Osteocyte (in vitro differentiated cells): ENCODE measurements around the gene POFUT2. TPM values are rescaled to one million over a fixed set of nuclear protein-coding genes. Genes with fewer than 3 reads are reported as not detected.

ENCODE experiments used
- DNase-seq: peaks from one replicate; pipeline ENCODE4 v3.0.0; 2021; ENCODE audit warnings: mixed read lengths; ENCODE audit not compliant: unreplicated experiment; ENCODE audit errors: extremely low spot score
- H3K27ac Mint-ChIP-seq: one replicate; pipeline ENCODE4 v1.8.0; 2021; ENCODE audit warnings: mild to moderate bottlenecking, mixed read lengths; ENCODE audit not compliant: unreplicated experiment
- H3K27me3 Mint-ChIP-seq: one replicate; pipeline ENCODE4 v1.8.0; 2021; ENCODE audit warnings: mixed read lengths; ENCODE audit not compliant: unreplicated experiment
- H3K36me3 Mint-ChIP-seq: one replicate; pipeline ENCODE4 v1.8.0; 2021; ENCODE audit warnings: mixed read lengths; ENCODE audit not compliant: unreplicated experiment
- H3K4me1 Mint-ChIP-seq: one replicate; pipeline ENCODE4 v1.8.0; 2021; ENCODE audit warnings: mixed read lengths; ENCODE audit not compliant: unreplicated experiment
- H3K4me3 Mint-ChIP-seq: one replicate; pipeline ENCODE4 v1.8.0; 2021; ENCODE audit warnings: mild to moderate bottlenecking, moderate library complexity, mixed read lengths; ENCODE audit not compliant: unreplicated experiment
- H3K9me3 Mint-ChIP-seq: one replicate; pipeline ENCODE4 v1.8.0; 2021; ENCODE audit warnings: mixed read lengths; ENCODE audit not compliant: unreplicated experiment
- total RNA-seq: library from RNA; stranded (reverse); gene quantifications from 2 replicates; pipeline ENCODE4 v1.2.1, GENCODE V29; 2021
- TF ChIP-seq, protein P1 (sequence below): fragments of 200-600 bp; sonication (generic); IDR thresholded peaks from 2 replicates; pipeline ENCODE4 v1.5.0; 2021; ENCODE audit warnings: antibody characterized with exemption, mild to moderate bottlenecking, moderate library complexity

POFUT2 gene
- total RNA-seq, 1 donor from 2014 or later: 62.7 TPM

DNA sequence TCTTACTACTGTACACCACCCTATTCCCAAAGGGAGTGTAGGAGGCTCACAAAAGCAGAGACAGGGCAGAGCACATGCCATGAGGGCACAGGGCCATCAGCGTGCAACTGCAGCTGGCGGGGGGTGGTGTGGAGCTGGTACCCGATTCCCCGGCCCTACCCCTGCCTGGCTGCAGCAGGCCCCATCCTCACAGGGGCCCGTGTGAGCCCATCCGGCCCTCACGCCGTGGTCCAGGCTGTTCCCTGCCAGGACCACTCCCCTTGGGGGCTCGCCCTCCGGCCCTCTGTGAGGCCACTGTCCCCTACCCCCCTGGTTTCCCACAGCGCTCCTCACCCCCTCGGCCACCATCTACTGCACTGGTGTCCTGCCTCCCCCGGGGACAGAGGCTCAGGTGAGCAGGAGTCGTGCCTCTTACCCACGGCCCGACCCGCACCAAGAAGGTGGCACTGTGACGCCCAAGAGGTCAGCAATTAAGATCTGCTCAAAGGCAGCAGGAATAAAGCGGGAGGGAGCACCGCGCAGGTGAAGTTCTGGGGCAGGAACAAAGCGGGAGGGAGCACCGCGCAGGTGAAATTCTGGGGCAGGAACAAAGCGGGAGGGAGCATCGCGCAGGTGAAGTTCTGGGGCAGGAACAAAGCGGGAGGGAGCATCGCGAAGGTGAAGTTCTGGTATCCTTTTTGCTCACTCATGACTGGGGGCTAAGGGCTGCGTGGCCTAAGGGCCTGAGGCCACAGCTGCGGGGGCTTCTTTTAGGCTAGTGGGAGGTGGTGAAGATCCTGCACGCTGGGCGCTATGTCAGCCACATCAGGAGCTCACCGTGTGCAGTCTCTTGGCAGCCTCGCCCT lies 3.9 kb downstream of the POFUT2 start:
- Mint-ChIP-seq H3K4me1 (peaks cover 15% of the 10 kb centered on the region), H3K27me3 (no peaks in the 10 kb centered on the region), H3K9me3 (no peaks in the 10 kb centered on the region), H3K27ac (no peak overlapping the region), H3K36me3 (peaks cover 31% of the 10 kb centered on the region), H3K4me3 (no peak overlapping the region)
- TF ChIP-seq, protein P1, sequence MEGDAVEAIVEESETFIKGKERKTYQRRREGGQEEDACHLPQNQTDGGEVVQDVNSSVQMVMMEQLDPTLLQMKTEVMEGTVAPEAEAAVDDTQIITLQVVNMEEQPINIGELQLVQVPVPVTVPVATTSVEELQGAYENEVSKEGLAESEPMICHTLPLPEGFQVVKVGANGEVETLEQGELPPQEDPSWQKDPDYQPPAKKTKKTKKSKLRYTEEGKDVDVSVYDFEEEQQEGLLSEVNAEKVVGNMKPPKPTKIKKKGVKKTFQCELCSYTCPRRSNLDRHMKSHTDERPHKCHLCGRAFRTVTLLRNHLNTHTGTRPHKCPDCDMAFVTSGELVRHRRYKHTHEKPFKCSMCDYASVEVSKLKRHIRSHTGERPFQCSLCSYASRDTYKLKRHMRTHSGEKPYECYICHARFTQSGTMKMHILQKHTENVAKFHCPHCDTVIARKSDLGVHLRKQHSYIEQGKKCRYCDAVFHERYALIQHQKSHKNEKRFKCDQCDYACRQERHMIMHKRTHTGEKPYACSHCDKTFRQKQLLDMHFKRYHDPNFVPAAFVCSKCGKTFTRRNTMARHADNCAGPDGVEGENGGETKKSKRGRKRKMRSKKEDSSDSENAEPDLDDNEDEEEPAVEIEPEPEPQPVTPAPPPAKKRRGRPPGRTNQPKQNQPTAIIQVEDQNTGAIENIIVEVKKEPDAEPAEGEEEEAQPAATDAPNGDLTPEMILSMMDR: no peak
- peak; percentile 84 for DNase-seq

DNA sequence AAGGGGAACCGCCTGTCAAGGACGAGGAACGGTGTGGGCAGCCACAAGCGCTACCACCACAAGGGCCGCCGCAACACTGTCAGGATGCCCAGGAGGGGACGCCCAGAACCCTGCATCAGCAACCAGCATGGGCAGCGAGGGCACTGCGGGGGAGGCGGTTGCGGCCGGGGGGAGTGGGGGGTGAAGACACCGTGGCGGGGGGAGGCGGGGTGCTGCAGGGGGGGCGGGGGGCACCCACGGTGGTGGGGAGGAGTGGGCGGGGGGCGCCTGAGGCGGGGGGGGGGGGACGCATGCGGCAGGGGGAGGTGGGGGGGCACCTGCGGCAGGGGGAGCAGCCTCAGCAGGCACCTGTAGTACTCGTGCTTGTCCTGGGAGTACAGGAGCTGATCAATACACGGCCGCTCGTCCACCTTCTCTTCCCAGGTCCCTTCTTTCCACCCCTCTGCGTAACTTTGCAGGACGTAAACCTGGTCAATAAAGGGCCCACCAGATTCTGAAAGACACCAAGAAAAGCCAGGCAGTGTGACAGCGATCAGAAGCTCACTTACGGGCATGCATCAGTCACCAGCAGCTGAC lies 4.6 kb downstream of the POFUT2 start:
- peaks cover 36% of the 10 kb centered on the region for H3K36me3 Mint-ChIP-seq
- peaks cover 14% of the 10 kb centered on the region for H3K4me1 Mint-ChIP-seq
- H3K4me3 Mint-ChIP-seq: no peak overlapping the region
- no peak overlapping the region for H3K27ac Mint-ChIP-seq
- no peaks in the 10 kb centered on the region for H3K27me3 Mint-ChIP-seq
- no peaks in the 10 kb centered on the region for H3K9me3 Mint-ChIP-seq
- no peak for DNase-seq
- TF ChIP-seq, protein P1: no peak

DNA sequence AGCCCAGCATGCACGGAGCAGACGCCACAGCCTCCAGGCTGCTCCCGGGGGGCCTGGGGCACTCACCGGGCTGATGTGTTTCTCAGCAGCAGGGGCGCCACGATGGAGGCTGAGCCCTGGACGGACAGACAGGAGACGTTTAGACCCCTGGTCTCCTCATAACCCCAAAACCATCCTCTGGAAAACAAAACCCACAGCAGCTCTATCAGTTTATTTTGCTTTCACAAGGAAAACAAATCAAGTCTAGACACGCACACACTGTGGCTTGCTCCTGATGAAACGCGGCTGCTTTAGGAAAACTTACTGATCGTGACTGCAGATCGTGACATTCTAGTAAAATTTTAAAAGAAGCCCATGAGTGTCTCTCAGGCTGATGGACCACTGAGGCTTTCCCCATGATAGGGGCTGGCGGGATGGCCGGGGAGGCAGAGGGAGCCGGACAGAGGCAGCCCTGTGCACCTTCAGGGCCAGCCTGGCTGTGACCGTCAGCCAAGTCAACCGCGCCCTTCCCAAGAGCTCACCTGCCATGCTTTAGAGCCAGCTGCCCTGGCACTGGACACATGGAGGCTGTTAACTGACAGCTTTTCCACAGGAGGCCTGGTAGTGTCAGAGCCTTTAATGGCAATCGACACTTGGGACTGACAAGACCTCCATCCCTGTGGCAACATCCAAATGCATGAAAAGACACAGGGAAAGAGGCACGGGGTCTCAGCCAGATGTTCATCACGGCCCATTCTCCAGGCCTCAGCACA lies 5.2 kb downstream of the POFUT2 start:
- peak; percentile 82 for DNase-seq
- H3K27me3 Mint-ChIP-seq: no peaks in the 10 kb centered on the region
- TF ChIP-seq, protein P1: no peak
- H3K36me3 Mint-ChIP-seq: peaks cover 38% of the 10 kb centered on the region
- H3K27ac Mint-ChIP-seq: no peak overlapping the region
- no peak overlapping the region for H3K4me3 Mint-ChIP-seq
- peaks cover 12% of the 10 kb centered on the region for H3K4me1 Mint-ChIP-seq
- no peaks in the 10 kb centered on the region for H3K9me3 Mint-ChIP-seq

DNA sequence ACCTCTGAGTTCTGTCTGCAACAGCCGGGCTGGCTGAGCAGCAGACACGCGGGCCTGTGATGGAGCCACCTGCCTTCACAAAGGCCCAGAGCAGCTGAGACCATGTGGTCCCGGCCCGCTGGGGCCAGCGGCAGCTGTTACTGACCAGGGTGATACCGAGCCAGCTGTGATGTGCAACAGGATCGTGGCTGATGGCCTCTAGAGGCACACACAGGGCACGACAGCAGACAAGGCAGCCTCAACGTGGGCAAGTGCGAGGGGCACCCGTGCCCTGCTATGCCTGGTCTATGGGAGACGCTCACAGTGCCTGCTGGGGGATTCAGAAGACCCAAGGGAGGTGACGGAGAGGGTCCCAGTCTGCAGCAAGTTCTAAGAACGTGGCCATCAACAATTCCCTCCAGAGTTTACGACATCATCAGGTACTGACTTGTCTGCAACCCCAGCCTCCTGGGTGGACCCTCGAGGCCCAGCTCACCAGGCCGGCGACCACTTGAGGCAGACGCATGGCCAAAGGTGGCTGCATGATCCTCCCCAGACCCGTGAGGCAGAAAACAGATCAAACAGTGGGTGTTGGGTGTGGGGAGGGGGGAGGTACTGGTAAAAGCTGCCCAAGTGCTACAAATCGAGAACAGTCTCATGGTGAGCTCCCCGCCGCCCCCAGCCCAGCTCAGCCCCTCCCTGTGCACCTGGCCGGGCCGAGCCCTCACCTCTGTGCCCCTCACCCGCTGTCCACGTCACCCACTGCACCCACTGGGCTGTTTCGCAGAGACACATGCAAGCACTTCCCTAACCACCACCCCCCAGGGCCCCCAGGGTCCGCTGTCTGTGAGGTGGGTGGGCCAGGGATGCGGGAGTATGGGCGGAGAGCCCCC lies 6.0 kb downstream of the POFUT2 start:
- peak; percentile 80 for DNase-seq
- no peaks in the 10 kb centered on the region for H3K9me3 Mint-ChIP-seq
- H3K4me1 Mint-ChIP-seq: peaks cover 11% of the 10 kb centered on the region
- peaks cover 38% of the 10 kb centered on the region for H3K36me3 Mint-ChIP-seq
- TF ChIP-seq, protein P1: no peak
- H3K27me3 Mint-ChIP-seq: no peaks in the 10 kb centered on the region
- H3K27ac Mint-ChIP-seq: no peak overlapping the region
- H3K4me3 Mint-ChIP-seq: no peak overlapping the region
